Measurements from ENCODE around the gene ZSCAN20. TPM values are rescaled to one million over a fixed set of nuclear protein-coding genes. Genes with fewer than 3 reads are reported as not detected.

The ZSCAN20 gene
- total and polyA plus RNA-seq, 4 donors, result 0.48 to 2.3 (median 1.3) TPM

DNA sequence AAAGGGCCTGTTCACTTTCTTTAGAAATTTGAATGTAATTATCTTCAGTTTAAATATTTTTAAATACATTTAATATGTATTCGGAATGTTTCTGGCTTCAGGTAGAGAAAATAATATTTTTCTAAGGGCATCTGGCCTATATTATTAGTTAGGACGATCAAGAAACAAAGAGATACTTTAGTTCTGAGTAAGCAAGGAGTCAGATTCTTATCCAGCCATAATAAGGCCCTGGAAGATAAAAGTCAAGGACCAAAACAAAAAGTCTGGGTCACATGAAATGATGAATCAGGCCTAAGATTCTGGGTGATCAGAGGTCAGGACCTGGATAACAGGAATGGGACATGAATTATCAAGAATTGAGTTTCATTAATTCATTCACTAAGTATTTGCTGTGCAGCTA, 47.8 kb upstream of the ZSCAN20 start:
- Histone ChIP-seq H3K9ac (ENCODE audit: low read depth in 1 of 2, low read length in 2 of 2) (no peak overlapping the region), H3K4me3 (ENCODE audit: low read depth in 1 of 3, low read length in 3 of 3) (no peak overlapping the region), H3K4me1 (ENCODE audit: control insufficient read depth in 4 of 4, insufficient read depth in 4 of 4, low read length in 3 of 4) (peaks cover 0 to 7% (median 2%) of the 10 kb centered on the region in 4 donors), H3K36me3 (ENCODE audit: control insufficient read depth in 4 of 4, insufficient read depth in 3 of 4, low read depth in 1 of 4, low read length in 3 of 4) (no peaks in the 10 kb centered on the region), H3K27ac (ENCODE audit: low read depth in 1 of 2, low read length in 2 of 2) (no peak overlapping the region), H3K9me3 (ENCODE audit: control insufficient read depth in 4 of 4, low read length in 3 of 4) (no peaks in the 10 kb centered on the region), H3K27me3 (ENCODE audit: control insufficient read depth in 4 of 4, insufficient read depth in 4 of 4, low read length in 3 of 4) (no peaks in the 10 kb centered on the region)
- WGBS, result 85% methylated on average over 2 of the region's 2 CpGs
- no peak for DNase-seq (ENCODE audit: low spot score)
- TF ChIP-seq NR2F2 (IDR thresholded peaks at IDR 0.05) (no peak), RAD21 (IDR thresholded peaks at IDR 0.05) (no peak), HNF4A (conservative IDR thresholded peaks at IDR 0.05) (no peak), EGR1 (IDR thresholded peaks at IDR 0.05; ENCODE audit: low read depth in 2 of 2) (no peak)

DNA sequence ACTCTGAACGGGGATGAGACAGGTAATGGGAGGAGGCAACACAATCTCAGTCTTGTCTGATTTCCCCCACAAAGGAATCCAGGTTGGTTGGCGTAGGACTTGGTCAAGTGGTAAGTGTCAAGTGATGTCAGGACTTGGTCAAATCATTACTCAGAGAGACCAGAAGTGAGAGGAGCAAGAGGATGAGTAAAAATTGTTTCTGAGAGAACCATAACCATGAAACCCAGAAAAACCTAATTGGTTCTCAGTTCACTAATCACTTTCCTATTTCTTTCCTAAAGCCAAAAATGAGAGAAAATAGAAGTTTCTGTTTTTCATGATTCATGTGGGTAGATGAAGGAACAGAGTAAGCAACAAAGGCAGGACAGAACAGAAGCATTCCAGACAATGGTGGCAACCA, 46.5 kb upstream of the ZSCAN20 start:
- WGBS, result 90% methylated on average over 2 of the region's 2 CpGs
- H3K4me1 ChIP-seq (ENCODE audit: control insufficient read depth in 4 of 4, insufficient read depth in 4 of 4, low read length in 3 of 4), result peaks cover 0 to 15% (median 6%) of the 10 kb centered on the region in 4 donors
- no peak for DNase-seq (ENCODE audit: low spot score)

GRCh38 chr1:33426916-33427315, 45.5 kb upstream of the ZSCAN20 start:
- Histone ChIP-seq H3K4me3 (ENCODE audit: low read depth in 1 of 3, low read length in 3 of 3) (no peak overlapping the region), H3K4me1 (ENCODE audit: control insufficient read depth in 4 of 4, insufficient read depth in 4 of 4, low read length in 3 of 4) (peaks cover 0 to 15% (median 6%) of the 10 kb centered on the region in 4 donors), H3K36me3 (ENCODE audit: control insufficient read depth in 4 of 4, insufficient read depth in 3 of 4, low read depth in 1 of 4, low read length in 3 of 4) (no peaks in the 10 kb centered on the region), H3K9me3 (ENCODE audit: control insufficient read depth in 4 of 4, low read length in 3 of 4) (no peaks in the 10 kb centered on the region), H3K27me3 (ENCODE audit: control insufficient read depth in 4 of 4, insufficient read depth in 4 of 4, low read length in 3 of 4) (no peaks in the 10 kb centered on the region), H3K27ac (ENCODE audit: low read depth in 1 of 2, low read length in 2 of 2) (no peak overlapping the region), H3K9ac (ENCODE audit: low read depth in 1 of 2, low read length in 2 of 2) (no peak overlapping the region)
- DNase-seq (ENCODE audit: low spot score), result no peak
- TF ChIP-seq RXRA (IDR thresholded peaks at IDR 0.05) (no peak), RAD21 (IDR thresholded peaks at IDR 0.05) (no peak), GABPA (IDR thresholded peaks at IDR 0.05 in 1 of 2, conservative IDR thresholded peaks at IDR 0.05 in 1 of 2) (no peak), NR2F2 (IDR thresholded peaks at IDR 0.05) (no peak), EGR1 (IDR thresholded peaks at IDR 0.05; ENCODE audit: low read depth in 2 of 2) (no peak), SP1 (IDR thresholded peaks at IDR 0.05) (no peak), HNF4G (IDR thresholded peaks at IDR 0.05) (no peak), HNF4A (conservative IDR thresholded peaks at IDR 0.05) (no peak), YY1 (IDR thresholded peaks at IDR 0.05) (no peak), FOXA2 (IDR thresholded peaks at IDR 0.05) (no peak)
- TF ChIP-seq, protein P1, sequence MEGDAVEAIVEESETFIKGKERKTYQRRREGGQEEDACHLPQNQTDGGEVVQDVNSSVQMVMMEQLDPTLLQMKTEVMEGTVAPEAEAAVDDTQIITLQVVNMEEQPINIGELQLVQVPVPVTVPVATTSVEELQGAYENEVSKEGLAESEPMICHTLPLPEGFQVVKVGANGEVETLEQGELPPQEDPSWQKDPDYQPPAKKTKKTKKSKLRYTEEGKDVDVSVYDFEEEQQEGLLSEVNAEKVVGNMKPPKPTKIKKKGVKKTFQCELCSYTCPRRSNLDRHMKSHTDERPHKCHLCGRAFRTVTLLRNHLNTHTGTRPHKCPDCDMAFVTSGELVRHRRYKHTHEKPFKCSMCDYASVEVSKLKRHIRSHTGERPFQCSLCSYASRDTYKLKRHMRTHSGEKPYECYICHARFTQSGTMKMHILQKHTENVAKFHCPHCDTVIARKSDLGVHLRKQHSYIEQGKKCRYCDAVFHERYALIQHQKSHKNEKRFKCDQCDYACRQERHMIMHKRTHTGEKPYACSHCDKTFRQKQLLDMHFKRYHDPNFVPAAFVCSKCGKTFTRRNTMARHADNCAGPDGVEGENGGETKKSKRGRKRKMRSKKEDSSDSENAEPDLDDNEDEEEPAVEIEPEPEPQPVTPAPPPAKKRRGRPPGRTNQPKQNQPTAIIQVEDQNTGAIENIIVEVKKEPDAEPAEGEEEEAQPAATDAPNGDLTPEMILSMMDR (IDR thresholded peaks at IDR 0.05; ENCODE audit: low read depth, low read length, missing input control), result no peak
- WGBS, result 76% methylated on average over 3 of the region's 3 CpGs

More for the DNA sequence above, 46.5 kb upstream of the ZSCAN20 start:
- Histone ChIP-seq H3K9me3 (ENCODE audit: control insufficient read depth in 4 of 4, low read length in 3 of 4) (no peaks in the 10 kb centered on the region), H3K9ac (ENCODE audit: low read depth in 1 of 2, low read length in 2 of 2) (no peak overlapping the region), H3K27ac (ENCODE audit: low read depth in 1 of 2, low read length in 2 of 2) (no peak overlapping the region), H3K4me3 (ENCODE audit: low read depth in 1 of 3, low read length in 3 of 3) (no peak overlapping the region), H3K27me3 (ENCODE audit: control insufficient read depth in 4 of 4, insufficient read depth in 4 of 4, low read length in 3 of 4) (no peaks in the 10 kb centered on the region), H3K36me3 (ENCODE audit: control insufficient read depth in 4 of 4, insufficient read depth in 3 of 4, low read depth in 1 of 4, low read length in 3 of 4) (no peaks in the 10 kb centered on the region)
- TF ChIP-seq YY1 (IDR thresholded peaks at IDR 0.05) (no peak), FOXA2 (IDR thresholded peaks at IDR 0.05) (no peak), ZBTB33 (IDR thresholded peaks at IDR 0.05) (no peak), SP1 (IDR thresholded peaks at IDR 0.05) (no peak), TAF1 (conservative IDR thresholded peaks at IDR 0.05) (no peak)
- TF ChIP-seq, protein P2, sequence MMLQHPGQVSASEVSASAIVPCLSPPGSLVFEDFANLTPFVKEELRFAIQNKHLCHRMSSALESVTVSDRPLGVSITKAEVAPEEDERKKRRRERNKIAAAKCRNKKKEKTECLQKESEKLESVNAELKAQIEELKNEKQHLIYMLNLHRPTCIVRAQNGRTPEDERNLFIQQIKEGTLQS (IDR thresholded peaks at IDR 0.05), result no peak
- TF ChIP-seq, protein P1 (IDR thresholded peaks at IDR 0.05; ENCODE audit: low read depth, low read length, missing input control), result no peak

All from liver (tissue), 9 donors.